Transverse colon (tissue), 4 donors: Measurements from ENCODE around the gene CFAP46. TPM values are rescaled to one million over a fixed set of nuclear protein-coding genes. Genes with fewer than 3 reads are reported as not detected.

Source experiments
- DNase-seq: peaks from one replicate; pipeline ENCODE4 v3.0.0-alpha.2; 2019
- H3K27ac ChIP-seq, 4 donors: fragments of 200-600 bp; sonication (generic); 2 replicates each; pipeline ENCODE4 v1.5.1; 2016 to 2018; ENCODE audit warnings: inconsistent platforms in 4 of 4
- H3K27me3 ChIP-seq: fragments of 200-600 bp; sonication (generic); 2 replicates; pipeline ENCODE4 v1.5.1; 2017; ENCODE audit warnings: inconsistent platforms
- H3K36me3 ChIP-seq, 4 donors: fragments of 200-600 bp; sonication (generic); 2 replicates each; pipeline ENCODE4 v1.5.1; 2017 to 2019; ENCODE audit warnings: inconsistent platforms in 4 of 4
- H3K4me1 ChIP-seq, 4 donors: fragments of 200-600 bp; sonication (generic); 2 replicates each; pipeline ENCODE4 v1.5.1; 2017 to 2020; ENCODE audit warnings: inconsistent platforms in 4 of 4
- H3K4me3 ChIP-seq, 4 donors: fragments of 200-600 bp; sonication (generic); 1 replicate in 1 of 4; 2 replicates in 3 of 4; pipeline versions ENCODE4 v1.5.1 to v1.6.1; 2017 to 2019; ENCODE audit warnings: inconsistent platforms in 4 of 4
- H3K9me3 ChIP-seq, 2 donors: fragments of 200-600 bp; sonication (generic); 2 replicates each; pipeline ENCODE4 v1.5.1; 2017 to 2019; ENCODE audit warnings: inconsistent platforms in 2 of 2
- EP300 ChIP-seq: sonication (generic); formaldehyde crosslinking; IDR thresholded peaks from one replicate; pipeline ENCODE4 v1.6.1; 2017; ENCODE audit warnings: antibody characterized with exemption, low read depth
- POLR2A ChIP-seq: fragments of 450-650 bp; IDR thresholded peaks from one replicate; pipeline ENCODE4 v1.6.1; 2016; ENCODE audit warnings: antibody characterized with exemption, mild to moderate bottlenecking, moderate library complexity
- POLR2AphosphoS5 ChIP-seq, 3 donors: sonication (generic); formaldehyde crosslinking; IDR thresholded peaks; one replicate each; pipeline ENCODE4 v1.6.1; 2016; ENCODE audit warnings: antibody characterized with exemption in 3 of 3
- WGBS, 2 donors: methylation state at CpG; one replicate each; pipeline ENCODE4 v1.1.5; 2018; ENCODE audit warnings: low coverage in 1 of 2; 5-methylcytosine and 5-hydroxymethylcytosine counted together
- in situ Hi-C, 4 donors: fragments of 200-750 bp; cut with MboI; loops; one replicate each; pipeline versions ENCODE4 v1.15.0 to v1.15.1; 2017; ENCODE audit warnings: low sequenced_read_pairs in 3 of 4, low pct_ligation_motif_present in 1 of 4, low pct_unique_long_range_greater_than_20kb in 1 of 4
- intact Hi-C: fragments of 100-400 bp; cut with DNase I; formaldehyde crosslinking; loops from one replicate; pipeline ENCODE4 v1.15.1; 2023; ENCODE audit warnings: low total_unique reads
- total RNA-seq, 4 donors: library from RNA; depleted of rRNA; stranded (reverse); fragments of >200 nt; gene quantifications; one replicate each; pipeline ENCODE4 v1.1.0, GENCODE V29; 2016
- TF ChIP-seq, protein P1 (sequence below), 5 experiments: fragments of 200-600 bp in 3 of 5; fragments of 450-650 bp in 2 of 5; sonication (generic) in 3 of 5; IDR thresholded peaks; 1 replicate in 2 of 5; 2 replicates in 3 of 5; pipeline ENCODE4 v1.5.1; 2016 to 2017; ENCODE audit warnings: antibody characterized with exemption in 5 of 5, inconsistent platforms in 3 of 5, mild to moderate bottlenecking in 2 of 5, moderate library complexity in 1 of 5

CFAP46 gene
- total RNA-seq, 4 donors from 2014 or later = not detected

DNA sequence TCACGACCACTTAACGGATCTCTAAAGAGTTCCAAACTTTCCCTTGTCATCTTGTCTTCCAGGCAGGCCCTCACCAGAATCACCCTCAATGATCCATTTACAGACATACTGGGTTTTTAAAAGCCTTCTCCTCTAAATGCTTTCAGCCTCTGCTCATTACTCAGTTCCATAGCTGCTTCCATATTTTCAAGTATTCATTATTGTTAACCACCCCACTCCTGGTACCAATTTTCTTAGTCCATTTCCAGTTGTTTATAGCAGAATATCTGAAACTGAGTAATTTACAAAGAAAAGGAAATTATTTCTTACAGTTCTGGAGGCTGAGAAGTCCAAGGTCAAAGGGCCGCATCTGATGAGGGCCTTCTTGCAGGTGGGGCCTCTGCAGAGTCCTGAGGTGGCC lies 100.0 kb downstream of the CFAP46 start:
- no peak overlapping the region for H3K27ac ChIP-seq
- TF ChIP-seq POLR2AphosphoS5 (IDR thresholded peaks at IDR 0.05) = no peak
- no peak for TF ChIP-seq POLR2A
- TF ChIP-seq EP300 = no peak
- TF ChIP-seq, protein P1, sequence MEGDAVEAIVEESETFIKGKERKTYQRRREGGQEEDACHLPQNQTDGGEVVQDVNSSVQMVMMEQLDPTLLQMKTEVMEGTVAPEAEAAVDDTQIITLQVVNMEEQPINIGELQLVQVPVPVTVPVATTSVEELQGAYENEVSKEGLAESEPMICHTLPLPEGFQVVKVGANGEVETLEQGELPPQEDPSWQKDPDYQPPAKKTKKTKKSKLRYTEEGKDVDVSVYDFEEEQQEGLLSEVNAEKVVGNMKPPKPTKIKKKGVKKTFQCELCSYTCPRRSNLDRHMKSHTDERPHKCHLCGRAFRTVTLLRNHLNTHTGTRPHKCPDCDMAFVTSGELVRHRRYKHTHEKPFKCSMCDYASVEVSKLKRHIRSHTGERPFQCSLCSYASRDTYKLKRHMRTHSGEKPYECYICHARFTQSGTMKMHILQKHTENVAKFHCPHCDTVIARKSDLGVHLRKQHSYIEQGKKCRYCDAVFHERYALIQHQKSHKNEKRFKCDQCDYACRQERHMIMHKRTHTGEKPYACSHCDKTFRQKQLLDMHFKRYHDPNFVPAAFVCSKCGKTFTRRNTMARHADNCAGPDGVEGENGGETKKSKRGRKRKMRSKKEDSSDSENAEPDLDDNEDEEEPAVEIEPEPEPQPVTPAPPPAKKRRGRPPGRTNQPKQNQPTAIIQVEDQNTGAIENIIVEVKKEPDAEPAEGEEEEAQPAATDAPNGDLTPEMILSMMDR (IDR thresholded peaks at IDR 0.05) = no peak
- DNase-seq = no peak
- no peaks in the 10 kb centered on the region for H3K36me3 ChIP-seq
- in situ Hi-C loops = no loop called here
- no peaks in the 10 kb centered on the region for H3K4me1 ChIP-seq
- no peak overlapping the region for H3K4me3 ChIP-seq
- 90 to 95% methylated on average over 2 to 3 of the region's 3 CpGs for WGBS, 2 donors
- peaks cover 25% of the 10 kb centered on the region for H3K27me3 ChIP-seq
- H3K9me3 ChIP-seq = peaks cover 10 to 13% of the 10 kb centered on the region in 2 donors
- intact Hi-C loops = loop anchor here (5.0 kb wide), 1 partner anchor 1350 kb away; no protein-coding TSS in a partner anchor

DNA sequence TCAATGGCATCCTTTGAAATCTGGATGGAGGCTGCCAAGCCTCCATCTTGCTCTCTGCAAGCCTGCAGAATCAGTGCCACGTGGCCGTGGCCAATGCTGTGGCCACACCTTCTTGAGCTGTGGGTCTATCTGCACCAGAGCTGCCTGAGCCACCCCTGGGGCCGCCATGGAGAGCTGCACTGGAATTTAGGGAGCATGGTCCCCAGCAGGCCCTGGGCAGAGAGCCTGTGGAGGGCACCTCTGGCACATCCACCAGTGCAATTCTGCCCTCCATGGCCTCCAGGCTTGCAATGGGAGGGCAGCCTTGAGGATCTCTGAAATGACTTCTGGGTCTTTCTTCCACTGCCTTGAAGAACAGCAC lies 100.8 kb downstream of the CFAP46 start:
- Histone ChIP-seq H3K9me3 (peaks cover 10 to 13% of the 10 kb centered on the region in 2 donors), H3K4me1 (no peaks in the 10 kb centered on the region), H3K27me3 (peaks cover 19% of the 10 kb centered on the region), H3K27ac (no peak overlapping the region), H3K36me3 (no peaks in the 10 kb centered on the region), H3K4me3 (no peak overlapping the region)
- intact Hi-C loops = loop anchor here (5.0 kb wide), 1 partner anchor 1349 kb away; no protein-coding TSS in a partner anchor
- TF ChIP-seq, protein P1 (IDR thresholded peaks at IDR 0.05) = no peak
- no peak for TF ChIP-seq POLR2A
- TF ChIP-seq EP300 = no peak
- no peak for TF ChIP-seq POLR2AphosphoS5 (IDR thresholded peaks at IDR 0.05)
- no peak for DNase-seq
- in situ Hi-C loops = no loop called here
- WGBS, 2 donors = 76% methylated on average over 3 of the region's 3 CpGs; no CpG with 5 or more reads in 1 of the 2 donors

DNA sequence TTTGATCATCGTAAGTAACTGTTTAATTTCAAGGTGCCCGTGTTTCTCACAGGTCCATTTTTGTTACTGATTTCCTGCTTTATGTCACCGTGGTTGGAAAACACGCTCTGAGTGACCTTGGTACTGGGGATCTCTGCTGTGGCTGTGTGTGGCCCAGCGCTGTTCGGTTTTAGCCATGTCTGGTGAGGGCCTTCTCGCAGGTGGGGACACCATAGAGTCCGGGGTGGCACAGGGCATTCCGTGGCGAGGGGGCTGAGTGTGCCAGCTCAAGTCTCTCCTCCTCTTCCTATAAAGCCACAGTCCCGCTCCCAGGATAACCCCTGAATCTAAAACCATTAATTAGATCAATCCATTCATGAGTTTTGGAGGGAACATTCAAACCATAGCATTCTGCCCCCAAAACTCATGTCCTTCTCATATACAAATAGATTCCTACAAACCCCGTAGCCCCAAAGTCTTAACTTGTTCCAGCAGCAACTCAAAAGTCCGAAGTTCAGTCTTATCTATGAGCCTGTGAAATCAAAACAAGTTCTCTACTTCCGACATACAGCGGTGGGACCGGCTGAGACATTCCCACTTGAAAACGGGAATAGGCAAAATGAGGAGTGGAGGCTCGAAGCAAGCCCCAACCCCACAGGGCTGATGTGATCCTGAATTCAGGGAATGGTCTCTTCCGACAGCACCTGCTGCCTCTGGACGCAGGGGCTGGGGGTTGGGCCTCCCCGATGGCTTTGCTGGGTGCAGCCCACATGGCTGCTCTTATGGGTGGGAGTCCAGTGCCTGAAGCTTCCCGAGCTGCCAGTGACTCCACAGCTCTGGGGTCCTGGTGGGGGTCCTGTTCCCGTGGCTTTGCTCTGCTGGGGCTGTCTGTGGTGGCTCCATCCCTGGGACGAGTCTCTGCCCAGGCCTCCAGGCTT lies 101.4 kb downstream of the CFAP46 start:
- WGBS, 2 donors = 72 to 78% methylated on average over 3 to 23 of the region's 24 CpGs
- in situ Hi-C loops = no loop called here
- Histone ChIP-seq H3K4me3 (no peak overlapping the region), H3K4me1 (no peaks in the 10 kb centered on the region), H3K27me3 (peaks cover 23% of the 10 kb centered on the region), H3K9me3 (peaks cover 10 to 13% of the 10 kb centered on the region in 2 donors), H3K36me3 (no peaks in the 10 kb centered on the region), H3K27ac (no peak overlapping the region)
- intact Hi-C loops = loop anchor here (5.0 kb wide), 1 partner anchor 1349 kb away; no protein-coding TSS in a partner anchor
- no peak for DNase-seq
- no peak for TF ChIP-seq POLR2A
- TF ChIP-seq POLR2AphosphoS5 (IDR thresholded peaks at IDR 0.05) = no peak
- TF ChIP-seq, protein P1 (IDR thresholded peaks at IDR 0.05) = no peak
- TF ChIP-seq EP300 = no peak

DNA sequence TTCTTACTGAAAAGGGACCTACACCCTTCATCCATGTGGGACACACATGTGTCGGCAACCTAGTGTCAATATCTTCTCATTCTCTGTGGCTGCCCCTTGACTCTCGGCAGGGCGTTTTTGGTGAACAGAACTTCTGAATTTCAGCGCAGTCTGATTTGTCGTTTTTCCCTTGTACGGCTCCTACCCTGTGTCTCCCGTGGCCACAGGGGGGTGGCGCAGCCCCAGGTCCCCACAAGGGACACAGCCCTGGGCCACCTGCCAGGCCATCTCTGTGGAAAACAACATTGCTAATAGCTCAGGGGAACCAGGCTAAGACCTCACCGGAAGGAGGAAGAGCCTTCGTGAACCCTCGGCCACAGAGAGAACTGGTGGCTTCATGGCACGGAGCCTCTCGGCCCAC lies 103.3 kb downstream of the CFAP46 start:
- Histone ChIP-seq H3K27me3 (peaks cover 36% of the 10 kb centered on the region), H3K4me3 (no peak overlapping the region), H3K9me3 (peaks cover 10 to 13% of the 10 kb centered on the region in 2 donors), H3K4me1 (no peaks in the 10 kb centered on the region), H3K27ac (no peak overlapping the region), H3K36me3 (no peaks in the 10 kb centered on the region)
- TF ChIP-seq, protein P1 (IDR thresholded peaks at IDR 0.05) = no peak
- TF ChIP-seq POLR2AphosphoS5 (IDR thresholded peaks at IDR 0.05) = no peak
- no peak for TF ChIP-seq POLR2A
- intact Hi-C loops = loop anchor here (5.0 kb wide), 1 partner anchor 288 kb away; no protein-coding TSS in a partner anchor
- DNase-seq = no peak
- WGBS, 2 donors = 88 to 100% methylated on average over 1 to 13 of the region's 13 CpGs
- in situ Hi-C loops = no loop called here
